Smooth muscle cell (in vitro differentiated cells): Measurements from ENCODE around the gene SMYD3. TPM values are rescaled to one million over a fixed set of nuclear protein-coding genes. Genes with fewer than 3 reads are reported as not detected.

Source experiments
- DNase-seq: peaks from one replicate; lab custom pipeline; 2025; ENCODE audit not compliant: unreplicated experiment; lab: John Stamatoyannopoulos, UW
- H2AFZ ChIP-seq: fragments of 200-600 bp; sonication (generic); 2 replicates; pipeline ENCODE4 v1.6.0; 2016; ENCODE audit warnings: antibody characterized with exemption, low read depth, mild to moderate bottlenecking
- H3F3A ChIP-seq: fragments of 200-600 bp; sonication (generic); 2 replicates; pipeline ENCODE4 v1.6.0; 2017; ENCODE audit warnings: antibody characterized with exemption, low read depth
- H3K27ac ChIP-seq: fragments of 200-600 bp; sonication (generic); 2 replicates; pipeline ENCODE4 v1.5.1; 2016; ENCODE audit warnings: low read depth, mild to moderate bottlenecking
- H3K27me3 ChIP-seq: fragments of 200-600 bp; sonication (generic); 2 replicates; pipeline ENCODE4 v1.6.1; 2016; ENCODE audit warnings: low read depth, mild to moderate bottlenecking
- H3K36me3 ChIP-seq: fragments of 200-600 bp; sonication (generic); 2 replicates; pipeline ENCODE4 v1.5.1; 2016; ENCODE audit warnings: low read depth
- H3K4me1 ChIP-seq: fragments of 200-600 bp; sonication (generic); 2 replicates; pipeline ENCODE4 v1.5.1; 2016; ENCODE audit warnings: low read depth
- H3K4me2 ChIP-seq: fragments of 200-600 bp; sonication (generic); 2 replicates; pipeline ENCODE4 v1.6.0; 2016; ENCODE audit warnings: mild to moderate bottlenecking
- H3K4me3 ChIP-seq: fragments of 200-600 bp; sonication (generic); 2 replicates; pipeline ENCODE4 v1.5.1; 2016; ENCODE audit warnings: mild to moderate bottlenecking
- H3K79me2 ChIP-seq: fragments of 200-600 bp; sonication (generic); 2 replicates; pipeline ENCODE4 v1.6.0; 2016; ENCODE audit warnings: low read depth, mild to moderate bottlenecking
- H3K9ac ChIP-seq: fragments of 200-600 bp; sonication (generic); 2 replicates; pipeline ENCODE4 v1.6.0; 2016; ENCODE audit warnings: low read depth
- H3K9me3 ChIP-seq: fragments of 200-600 bp; sonication (generic); replicated peaks from 2 replicates; pipeline ENCODE4 v1.5.1; 2016; ENCODE audit warnings: low read depth
- H4K20me1 ChIP-seq: fragments of 200-600 bp; sonication (generic); 2 replicates; pipeline ENCODE4 v1.6.0; 2016; ENCODE audit warnings: low read depth
- CTCF ChIP-seq: fragments of 200-600 bp; sonication (generic); IDR thresholded peaks from 2 replicates; pipeline ENCODE4 v1.5.1; 2017; ENCODE audit warnings: borderline replicate concordance, mild to moderate bottlenecking, antibody characterized with exemption; ENCODE audit not compliant: insufficient read depth, poor library complexity, severe bottlenecking
- WGBS: methylation state at CpG from one replicate; pipeline ENCODE4 v1.1.7; 2016; ENCODE audit warnings: low lambda C conversion rate; 5-methylcytosine and 5-hydroxymethylcytosine counted together
- polyA plus RNA-seq: library from polyadenylated mRNA; unstranded; fragments of >200 nt; fragmentation: Nextera tagmentation; extraction: Ambion mirVana; gene quantifications from 2 replicates; pipeline ENCODE4 v1.2.1, GENCODE V29; 2016
- total RNA-seq: library from RNA; depleted of rRNA; stranded (reverse); fragments of >200 nt; gene quantifications from 2 replicates; pipeline ENCODE4 v1.2.3, GENCODE V29; 2014

SMYD3 gene
- total and polyA plus RNA-seq, 2 experiments from 2014 or later: 162 to 301 TPM

- Histone ChIP-seq H3K9me3 (no peaks in the 10 kb centered on the region), H3K79me2 (no peaks in the 10 kb centered on the region), H4K20me1 (no peaks in the 10 kb centered on the region), H3K9ac (no peak overlapping the region), H3K27me3 (no peaks in the 10 kb centered on the region), H3K4me2 (no peak overlapping the region), H3F3A (peaks cover 15% of the 10 kb centered on the region), H3K4me1 (peaks cover 10% of the 10 kb centered on the region), H3K36me3 (no peaks in the 10 kb centered on the region), H2AFZ (no peak overlapping the region), H3K4me3 (no peak overlapping the region), H3K27ac (no peak overlapping the region)
- 81% methylated on average over 6 of the region's 6 CpGs for WGBS
- TF ChIP-seq CTCF: no peak
- no peak for DNase-seq
These were observed 355.2 kb downstream of the SMYD3 start for GRCh38 chr1:246151796-246152434.

GRCh38 chr1:246149543-246149942 is 357.5 kb downstream of the SMYD3 start:
- Histone ChIP-seq H3K27me3 (no peaks in the 10 kb centered on the region), H3K9me3 (no peaks in the 10 kb centered on the region), H3K27ac (no peak overlapping the region), H3K79me2 (no peaks in the 10 kb centered on the region), H3F3A (peaks cover 13% of the 10 kb centered on the region), H3K4me2 (no peak overlapping the region), H2AFZ (no peak overlapping the region), H4K20me1 (no peaks in the 10 kb centered on the region), H3K4me1 (no peaks in the 10 kb centered on the region), H3K4me3 (no peak overlapping the region), H3K9ac (no peak overlapping the region), H3K36me3 (no peaks in the 10 kb centered on the region)
- 98% methylated on average over 2 of the region's 2 CpGs for WGBS
- DNase-seq: no peak
- no peak for TF ChIP-seq CTCF

- Histone ChIP-seq H2AFZ (no peak overlapping the region), H3K4me3 (no peak overlapping the region), H3K9ac (no peak overlapping the region), H3K4me1 (no peaks in the 10 kb centered on the region), H3F3A (peaks cover 4% of the 10 kb centered on the region), H3K27me3 (no peaks in the 10 kb centered on the region), H4K20me1 (no peaks in the 10 kb centered on the region), H3K36me3 (no peaks in the 10 kb centered on the region), H3K79me2 (no peaks in the 10 kb centered on the region), H3K27ac (no peak overlapping the region), H3K4me2 (no peak overlapping the region), H3K9me3 (no peaks in the 10 kb centered on the region)
- no peak for TF ChIP-seq CTCF
- no peak for DNase-seq
- WGBS: 88% methylated on average over 28 of the region's 29 CpGs
These were observed 359.3 kb downstream of the SMYD3 start for GRCh38 chr1:246147524-246148461.
